HL-60 (cell line): ENCODE results near the gene PALS2.

Experiments
- DNase-seq, 2 experiments: peaks; one replicate each; pipeline ENCODE4 v3.0.0-alpha.2; 2010 to 2020; ENCODE audit warnings: low read depth in 1 of 2, low spot score in 1 of 2
- H3K27ac ChIP-seq: fragments of 250-450 bp; sonication (Bioruptor Pico); replicated peaks from 2 replicates; pipeline ENCODE4 v1.5.1; 2020; ENCODE audit warnings: mild to moderate bottlenecking, moderate library complexity
- H3K27me3 ChIP-seq: fragments of 250-450 bp; sonication (Bioruptor Pico); 2 replicates; pipeline ENCODE4 v1.5.1; 2021; ENCODE audit warnings: mild to moderate bottlenecking, moderate library complexity; ENCODE audit not compliant: insufficient read depth, poor library complexity, severe bottlenecking
- H3K4me3 ChIP-seq: replicated peaks from 2 replicates; pipeline ENCODE4 v1.5.1; 2011; ENCODE audit warnings: mild to moderate bottlenecking, control low read depth, low read length; ENCODE audit not compliant: insufficient read depth
- GABPA ChIP-seq: IDR thresholded peaks from 2 replicates; pipeline ENCODE4 v1.6.1; 2012; ENCODE audit warnings: low read depth
- POLR2AphosphoS5 ChIP-seq: IDR thresholded peaks from 2 replicates; pipeline ENCODE4 v1.6.1; 2012; ENCODE audit warnings: low read depth
- SPI1 ChIP-seq: IDR thresholded peaks from 2 replicates; pipeline ENCODE4 v1.6.1; 2012; ENCODE audit warnings: low read depth, mild to moderate bottlenecking, borderline replicate concordance
- TF ChIP-seq, protein P1 (sequence below): IDR thresholded peaks from 2 replicates; pipeline ENCODE4 v1.6.1; 2012; ENCODE audit warnings: low read depth; ENCODE audit not compliant: insufficient replicate concordance
- TF ChIP-seq, protein P2 (sequence below): IDR thresholded peaks from one replicate; pipeline ENCODE4 v1.5.1; 2011; ENCODE audit warnings: low read length, control low read depth, inconsistent platforms; ENCODE audit not compliant: insufficient read depth

The PALS2 gene

DNA sequence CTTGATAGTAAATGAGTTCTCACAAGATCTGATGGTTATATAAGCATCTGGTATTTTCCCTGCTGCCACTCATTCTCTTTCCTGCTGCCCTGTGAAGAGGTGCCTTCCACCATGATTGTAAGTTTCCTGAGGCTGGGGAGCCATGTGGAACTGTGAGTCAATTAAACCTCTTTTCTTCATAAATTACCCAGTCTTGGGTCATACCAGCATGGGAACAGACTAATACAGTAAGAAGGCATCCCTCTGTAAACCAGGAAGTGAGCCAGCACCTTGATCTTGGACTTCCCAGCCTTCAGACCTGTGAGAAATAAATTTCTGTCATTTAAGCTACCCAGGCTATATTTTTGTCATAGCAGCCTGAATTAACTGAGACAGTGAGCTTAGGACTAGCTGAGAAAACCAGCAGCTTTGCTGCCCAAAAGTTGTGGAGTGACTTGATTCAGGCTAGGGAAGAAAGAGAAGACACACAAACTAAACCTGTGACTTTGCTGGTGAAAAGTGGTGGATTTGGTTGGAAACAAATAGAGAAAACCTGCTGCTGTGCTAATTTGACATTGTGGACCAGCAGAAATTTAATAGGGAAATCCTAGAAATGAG lies 29.7 kb downstream of the PALS2 start:
- TF ChIP-seq SPI1 = no peak
- TF ChIP-seq, protein P1, sequence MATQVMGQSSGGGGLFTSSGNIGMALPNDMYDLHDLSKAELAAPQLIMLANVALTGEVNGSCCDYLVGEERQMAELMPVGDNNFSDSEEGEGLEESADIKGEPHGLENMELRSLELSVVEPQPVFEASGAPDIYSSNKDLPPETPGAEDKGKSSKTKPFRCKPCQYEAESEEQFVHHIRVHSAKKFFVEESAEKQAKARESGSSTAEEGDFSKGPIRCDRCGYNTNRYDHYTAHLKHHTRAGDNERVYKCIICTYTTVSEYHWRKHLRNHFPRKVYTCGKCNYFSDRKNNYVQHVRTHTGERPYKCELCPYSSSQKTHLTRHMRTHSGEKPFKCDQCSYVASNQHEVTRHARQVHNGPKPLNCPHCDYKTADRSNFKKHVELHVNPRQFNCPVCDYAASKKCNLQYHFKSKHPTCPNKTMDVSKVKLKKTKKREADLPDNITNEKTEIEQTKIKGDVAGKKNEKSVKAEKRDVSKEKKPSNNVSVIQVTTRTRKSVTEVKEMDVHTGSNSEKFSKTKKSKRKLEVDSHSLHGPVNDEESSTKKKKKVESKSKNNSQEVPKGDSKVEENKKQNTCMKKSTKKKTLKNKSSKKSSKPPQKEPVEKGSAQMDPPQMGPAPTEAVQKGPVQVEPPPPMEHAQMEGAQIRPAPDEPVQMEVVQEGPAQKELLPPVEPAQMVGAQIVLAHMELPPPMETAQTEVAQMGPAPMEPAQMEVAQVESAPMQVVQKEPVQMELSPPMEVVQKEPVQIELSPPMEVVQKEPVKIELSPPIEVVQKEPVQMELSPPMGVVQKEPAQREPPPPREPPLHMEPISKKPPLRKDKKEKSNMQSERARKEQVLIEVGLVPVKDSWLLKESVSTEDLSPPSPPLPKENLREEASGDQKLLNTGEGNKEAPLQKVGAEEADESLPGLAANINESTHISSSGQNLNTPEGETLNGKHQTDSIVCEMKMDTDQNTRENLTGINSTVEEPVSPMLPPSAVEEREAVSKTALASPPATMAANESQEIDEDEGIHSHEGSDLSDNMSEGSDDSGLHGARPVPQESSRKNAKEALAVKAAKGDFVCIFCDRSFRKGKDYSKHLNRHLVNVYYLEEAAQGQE = no peak
- TF ChIP-seq, protein P2, sequence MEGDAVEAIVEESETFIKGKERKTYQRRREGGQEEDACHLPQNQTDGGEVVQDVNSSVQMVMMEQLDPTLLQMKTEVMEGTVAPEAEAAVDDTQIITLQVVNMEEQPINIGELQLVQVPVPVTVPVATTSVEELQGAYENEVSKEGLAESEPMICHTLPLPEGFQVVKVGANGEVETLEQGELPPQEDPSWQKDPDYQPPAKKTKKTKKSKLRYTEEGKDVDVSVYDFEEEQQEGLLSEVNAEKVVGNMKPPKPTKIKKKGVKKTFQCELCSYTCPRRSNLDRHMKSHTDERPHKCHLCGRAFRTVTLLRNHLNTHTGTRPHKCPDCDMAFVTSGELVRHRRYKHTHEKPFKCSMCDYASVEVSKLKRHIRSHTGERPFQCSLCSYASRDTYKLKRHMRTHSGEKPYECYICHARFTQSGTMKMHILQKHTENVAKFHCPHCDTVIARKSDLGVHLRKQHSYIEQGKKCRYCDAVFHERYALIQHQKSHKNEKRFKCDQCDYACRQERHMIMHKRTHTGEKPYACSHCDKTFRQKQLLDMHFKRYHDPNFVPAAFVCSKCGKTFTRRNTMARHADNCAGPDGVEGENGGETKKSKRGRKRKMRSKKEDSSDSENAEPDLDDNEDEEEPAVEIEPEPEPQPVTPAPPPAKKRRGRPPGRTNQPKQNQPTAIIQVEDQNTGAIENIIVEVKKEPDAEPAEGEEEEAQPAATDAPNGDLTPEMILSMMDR = no peak
- Histone ChIP-seq H3K27ac (no peak overlapping the region), H3K4me3 (no peak overlapping the region), H3K27me3 (no peaks in the 10 kb centered on the region)
- no peak for DNase-seq

DNA sequence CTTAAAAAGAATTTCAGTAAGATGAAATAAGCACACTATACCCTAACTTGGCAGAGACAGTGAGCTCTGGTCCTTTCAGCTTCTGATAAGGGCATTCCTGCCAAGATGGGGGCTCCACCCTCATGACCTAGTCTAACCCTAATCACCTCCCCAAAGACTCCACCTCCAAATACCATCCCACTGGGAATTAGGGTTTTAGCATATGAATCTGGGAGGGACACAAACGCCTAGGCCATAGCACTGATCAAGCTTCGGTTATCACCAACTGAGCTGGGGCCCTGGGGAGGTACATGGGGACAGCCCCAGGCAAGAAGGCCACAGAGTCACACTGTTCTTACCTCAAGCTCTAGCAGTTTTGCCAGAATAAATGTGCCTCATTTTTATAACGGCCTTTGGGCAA lies 31.4 kb downstream of the PALS2 start:
- no peak overlapping the region for H3K27ac ChIP-seq
- no peaks in the 10 kb centered on the region for H3K27me3 ChIP-seq
- no peak overlapping the region for H3K4me3 ChIP-seq
- TF ChIP-seq POLR2AphosphoS5 (no peak), SPI1 (no peak), GABPA (no peak)
- TF ChIP-seq, protein P1 = no peak
- TF ChIP-seq, protein P2 = no peak
- DNase-seq = no peak

DNA sequence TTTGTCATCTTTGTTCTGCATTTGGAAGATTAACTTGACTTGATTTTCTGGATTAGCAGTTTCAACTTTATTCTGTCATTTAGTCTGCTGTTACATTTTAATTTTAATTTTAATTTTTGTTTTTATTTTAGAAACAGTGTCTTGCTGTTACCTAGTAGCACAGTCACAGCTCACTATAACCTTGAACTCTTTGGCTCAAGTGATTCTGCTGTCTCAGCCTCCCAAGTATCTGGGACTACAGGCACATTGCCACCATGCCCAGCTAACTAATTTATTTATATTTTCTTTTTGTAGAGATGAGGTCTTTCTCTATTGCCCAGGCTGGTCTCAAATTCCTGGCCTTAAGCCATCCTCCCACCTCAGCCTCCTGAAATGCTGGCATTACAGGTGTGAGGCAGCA lies 35.3 kb downstream of the PALS2 start:
- no peak for TF ChIP-seq SPI1
- no peak for TF ChIP-seq GABPA
- TF ChIP-seq, protein P2 = no peak
- TF ChIP-seq, protein P1 = no peak
- TF ChIP-seq POLR2AphosphoS5 = no peak
- no peak for DNase-seq
- Histone ChIP-seq H3K27ac (no peak overlapping the region), H3K4me3 (no peak overlapping the region), H3K27me3 (no peaks in the 10 kb centered on the region)
